Measurements from ENCODE around the gene NOP14. TPM values are rescaled to one million over a fixed set of nuclear protein-coding genes. Genes with fewer than 3 reads are reported as not detected.

Gene NOP14
- total and polyA plus RNA-seq, 8 donors, result 11.1 to 31.0 (median 17.4) TPM

DNA sequence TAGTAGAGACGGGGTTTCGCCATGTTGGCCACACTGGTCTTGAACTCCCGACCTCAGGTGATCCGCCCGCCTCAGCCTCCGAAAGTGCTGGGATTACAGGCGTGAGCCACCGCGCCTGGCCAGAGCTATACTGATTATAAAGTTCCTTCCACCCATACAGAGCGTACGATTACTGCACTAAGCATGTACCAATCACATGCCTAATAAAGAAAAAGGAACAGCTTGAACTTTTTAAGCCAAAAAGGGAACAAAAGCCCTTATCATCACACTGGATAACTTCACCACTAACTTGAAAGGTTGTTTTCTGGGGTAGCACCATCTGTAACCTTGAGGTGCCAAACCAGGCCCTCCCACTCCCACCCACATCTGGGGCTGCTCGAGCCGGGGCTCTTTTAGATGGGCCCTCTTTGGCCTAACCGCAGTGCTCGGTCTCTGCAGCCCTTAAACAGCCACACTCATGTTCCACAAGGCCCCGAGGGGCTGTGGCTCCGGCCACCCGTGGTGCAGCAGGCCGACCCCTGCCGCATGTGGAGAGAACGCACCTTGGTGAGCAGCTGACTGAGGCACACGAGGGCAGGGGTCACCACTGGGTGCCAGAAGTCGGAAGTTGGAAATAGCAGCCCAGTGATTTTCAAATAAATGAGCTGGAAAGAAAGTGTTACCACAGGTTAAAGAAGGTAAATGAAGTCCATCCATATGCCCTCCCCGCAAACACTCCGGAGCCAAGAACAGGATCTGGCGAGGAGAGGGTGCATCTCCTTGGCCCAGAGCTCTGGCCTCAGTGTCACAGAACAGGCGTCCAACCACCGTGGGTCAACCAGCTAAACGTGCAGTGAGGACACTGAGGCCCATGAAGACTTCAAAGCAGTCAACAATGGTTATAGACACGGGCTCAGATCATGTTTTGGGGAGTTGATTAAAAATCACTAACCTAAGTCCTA lies 18.4 kb downstream of the NOP14 start:
- Histone ChIP-seq H3K9me3 (no peaks in the 10 kb centered on the region), H3K4me1 (no peaks in the 10 kb centered on the region), H3K4me3 (no peak overlapping the region), H3K27ac (no peak overlapping the region), H3K36me3 (peaks cover 5 to 85% (median 48%) of the 10 kb centered on the region in 3 donors), H3K27me3 (no peaks in the 10 kb centered on the region)
- ATAC-seq (no peak), FAIRE-seq (no peak), DNase-seq (peak in 3 of 6 donors; percentile 8 to 28 (median 12))
- intact Hi-C loops (cut with DNase I), result no loop called here
- WGBS, 2 donors, result 92% methylated on average over 29 to 30 of the region's 30 CpGs
- TF ChIP-seq, protein P1, sequence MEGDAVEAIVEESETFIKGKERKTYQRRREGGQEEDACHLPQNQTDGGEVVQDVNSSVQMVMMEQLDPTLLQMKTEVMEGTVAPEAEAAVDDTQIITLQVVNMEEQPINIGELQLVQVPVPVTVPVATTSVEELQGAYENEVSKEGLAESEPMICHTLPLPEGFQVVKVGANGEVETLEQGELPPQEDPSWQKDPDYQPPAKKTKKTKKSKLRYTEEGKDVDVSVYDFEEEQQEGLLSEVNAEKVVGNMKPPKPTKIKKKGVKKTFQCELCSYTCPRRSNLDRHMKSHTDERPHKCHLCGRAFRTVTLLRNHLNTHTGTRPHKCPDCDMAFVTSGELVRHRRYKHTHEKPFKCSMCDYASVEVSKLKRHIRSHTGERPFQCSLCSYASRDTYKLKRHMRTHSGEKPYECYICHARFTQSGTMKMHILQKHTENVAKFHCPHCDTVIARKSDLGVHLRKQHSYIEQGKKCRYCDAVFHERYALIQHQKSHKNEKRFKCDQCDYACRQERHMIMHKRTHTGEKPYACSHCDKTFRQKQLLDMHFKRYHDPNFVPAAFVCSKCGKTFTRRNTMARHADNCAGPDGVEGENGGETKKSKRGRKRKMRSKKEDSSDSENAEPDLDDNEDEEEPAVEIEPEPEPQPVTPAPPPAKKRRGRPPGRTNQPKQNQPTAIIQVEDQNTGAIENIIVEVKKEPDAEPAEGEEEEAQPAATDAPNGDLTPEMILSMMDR (IDR thresholded peaks at IDR 0.05), result no peak

DNA sequence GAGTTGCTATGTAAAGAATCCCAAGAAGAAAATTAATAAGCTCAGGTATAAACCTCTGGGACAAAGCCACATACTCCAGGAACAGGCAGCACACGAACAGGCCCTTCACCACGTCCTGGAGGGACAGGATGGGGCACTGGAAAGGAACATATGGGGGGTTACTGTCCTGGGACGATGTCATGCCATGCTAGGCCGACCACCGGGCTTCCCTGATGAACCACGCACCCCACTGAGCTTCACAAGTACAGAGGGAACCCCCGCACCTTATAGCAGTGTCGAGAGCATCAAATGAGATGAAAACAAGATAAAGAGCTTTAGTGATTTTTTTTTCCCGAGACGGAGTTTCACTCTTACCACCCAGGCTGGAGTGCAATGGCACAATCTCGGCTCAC lies 19.1 kb downstream of the NOP14 start:
- FAIRE-seq (no peak), ATAC-seq (no peak), DNase-seq (peak in 2 of 6 donors; percentile 7 to 12)
- Histone ChIP-seq H3K9me3 (no peaks in the 10 kb centered on the region), H3K27ac (no peak overlapping the region), H3K4me1 (no peaks in the 10 kb centered on the region), H3K4me3 (no peak overlapping the region), H3K27me3 (no peaks in the 10 kb centered on the region), H3K36me3 (peaks cover 5 to 84% (median 50%) of the 10 kb centered on the region in 3 donors)
- intact Hi-C loops (cut with DNase I), result no loop called here
- TF ChIP-seq, protein P1 (IDR thresholded peaks at IDR 0.05), result no peak
- WGBS, 2 donors, result 92 to 93% methylated on average over 11 of the region's 11 CpGs

DNA sequence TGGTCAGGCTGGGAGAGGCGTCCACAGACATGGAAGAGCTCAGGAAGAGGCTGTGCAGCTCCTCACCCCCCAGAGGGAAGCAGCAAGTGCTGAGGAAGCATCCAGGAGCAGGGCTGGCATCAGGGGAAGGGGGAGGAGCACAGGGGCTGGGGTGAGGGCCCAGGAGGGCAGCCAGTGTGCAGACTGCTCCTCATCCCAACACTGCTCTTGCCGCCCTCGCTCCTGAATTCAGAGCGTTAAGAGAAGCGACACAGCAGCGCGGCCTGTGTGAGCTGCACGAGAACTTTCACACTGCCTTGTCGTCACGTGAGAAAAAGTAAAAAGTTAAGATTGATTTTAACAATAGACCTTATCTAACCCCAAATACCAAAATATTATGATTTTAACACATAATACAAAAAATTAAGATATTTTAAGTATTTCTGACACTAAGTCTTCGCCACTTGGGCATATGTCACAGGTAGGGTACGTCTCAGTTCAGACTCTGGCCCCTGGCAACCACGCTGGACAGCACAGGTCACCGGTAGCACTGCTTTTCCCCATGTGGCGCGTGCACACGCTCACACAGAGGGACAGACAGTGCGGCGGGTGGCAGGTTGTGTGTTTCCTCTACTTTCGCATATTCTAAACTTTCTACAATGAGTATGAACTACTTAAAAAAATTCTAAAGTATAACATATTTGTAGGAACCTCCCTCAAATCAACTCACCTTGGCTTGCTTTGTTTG lies 19.7 kb downstream of the NOP14 start:
- H3K9me3 ChIP-seq, result no peaks in the 10 kb centered on the region
- 93 to 94% methylated on average over 20 of the region's 20 CpGs for WGBS, 2 donors
- TF ChIP-seq, protein P1 (IDR thresholded peaks at IDR 0.05), result no peak
- H3K27me3 ChIP-seq, result no peaks in the 10 kb centered on the region
- H3K4me3 ChIP-seq, result no peak overlapping the region
- intact Hi-C loops (cut with DNase I), result no loop called here
- ATAC-seq (no peak), FAIRE-seq (no peak), DNase-seq (peak in 3 of 6 donors; percentile 10 to 45 (median 15))
- H3K36me3 ChIP-seq, result peaks cover 5 to 84% (median 49%) of the 10 kb centered on the region in 3 donors
- no peak overlapping the region for H3K27ac ChIP-seq
- H3K4me1 ChIP-seq, result no peaks in the 10 kb centered on the region

DNA sequence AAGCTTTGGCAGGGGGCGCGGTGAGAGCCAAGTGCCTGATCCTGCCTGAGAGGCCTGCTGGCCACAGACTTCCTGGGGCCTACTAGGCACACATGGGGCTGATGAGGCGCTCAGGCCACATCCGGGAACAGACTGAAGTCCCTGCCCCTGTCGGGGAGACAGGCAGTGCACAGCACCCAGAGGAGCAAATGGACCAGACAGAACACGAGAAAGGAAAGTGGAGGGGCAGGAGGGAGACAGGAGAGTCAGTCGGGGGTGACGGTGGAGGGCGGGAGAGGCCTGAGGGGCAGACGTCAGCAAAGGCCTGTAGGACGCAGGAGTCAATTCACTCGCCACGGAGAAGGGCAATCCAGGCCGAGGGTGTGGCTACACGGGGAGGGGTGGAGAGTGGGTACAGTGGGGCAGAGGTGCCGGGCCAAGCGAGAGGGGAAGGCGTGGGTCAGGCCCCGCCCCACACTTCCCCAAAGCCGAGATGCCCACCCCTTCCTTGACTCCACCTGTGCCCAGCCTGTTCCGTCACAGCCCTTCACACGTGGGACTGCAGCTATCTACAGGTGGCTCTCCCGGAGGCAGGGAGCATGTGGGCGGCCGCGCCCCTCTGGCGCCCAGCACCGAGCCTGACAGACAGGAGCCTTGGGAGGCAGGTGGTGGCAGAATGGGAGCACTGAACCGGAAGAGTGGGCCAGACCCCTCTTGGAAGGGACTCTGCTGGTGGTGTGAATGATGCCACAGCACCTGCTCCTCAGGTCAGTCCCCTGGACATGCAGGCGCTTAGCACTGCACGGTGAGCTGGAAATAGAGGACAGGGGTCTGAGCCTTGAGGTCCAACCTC lies 20.5 kb downstream of the NOP14 start:
- H3K27ac ChIP-seq, result no peak overlapping the region
- intact Hi-C loops (cut with DNase I), result no loop called here
- peaks cover 5 to 78% (median 47%) of the 10 kb centered on the region in 3 donors for H3K36me3 ChIP-seq

More for the DNA sequence above, 20.5 kb downstream of the NOP14 start:
- DNase-seq (peak in 3 of 6 donors; percentile 20 to 53 (median 30)), FAIRE-seq (no peak), ATAC-seq (peak in 3 of 4 donors; percentile 10 to 45 (median 27))
- TF ChIP-seq, protein P1 (IDR thresholded peaks at IDR 0.05), result no peak
- no peaks in the 10 kb centered on the region for H3K27me3 ChIP-seq
- WGBS, 2 donors, result 86 to 87% methylated on average over 27 to 31 of the region's 31 CpGs
- H3K4me1 ChIP-seq, result no peaks in the 10 kb centered on the region
- H3K9me3 ChIP-seq, result no peaks in the 10 kb centered on the region
- H3K4me3 ChIP-seq, result no peak overlapping the region

Measured in pancreas (tissue), 10 donors.